ENCODE data around the gene PLEKHA7.
"Not testable (repeated sequence)": the region's sequence is repeated elsewhere in the genome, so short reads cannot be mapped to it uniquely, and the experiment has no call there.

PLEKHA7 gene

DNA sequence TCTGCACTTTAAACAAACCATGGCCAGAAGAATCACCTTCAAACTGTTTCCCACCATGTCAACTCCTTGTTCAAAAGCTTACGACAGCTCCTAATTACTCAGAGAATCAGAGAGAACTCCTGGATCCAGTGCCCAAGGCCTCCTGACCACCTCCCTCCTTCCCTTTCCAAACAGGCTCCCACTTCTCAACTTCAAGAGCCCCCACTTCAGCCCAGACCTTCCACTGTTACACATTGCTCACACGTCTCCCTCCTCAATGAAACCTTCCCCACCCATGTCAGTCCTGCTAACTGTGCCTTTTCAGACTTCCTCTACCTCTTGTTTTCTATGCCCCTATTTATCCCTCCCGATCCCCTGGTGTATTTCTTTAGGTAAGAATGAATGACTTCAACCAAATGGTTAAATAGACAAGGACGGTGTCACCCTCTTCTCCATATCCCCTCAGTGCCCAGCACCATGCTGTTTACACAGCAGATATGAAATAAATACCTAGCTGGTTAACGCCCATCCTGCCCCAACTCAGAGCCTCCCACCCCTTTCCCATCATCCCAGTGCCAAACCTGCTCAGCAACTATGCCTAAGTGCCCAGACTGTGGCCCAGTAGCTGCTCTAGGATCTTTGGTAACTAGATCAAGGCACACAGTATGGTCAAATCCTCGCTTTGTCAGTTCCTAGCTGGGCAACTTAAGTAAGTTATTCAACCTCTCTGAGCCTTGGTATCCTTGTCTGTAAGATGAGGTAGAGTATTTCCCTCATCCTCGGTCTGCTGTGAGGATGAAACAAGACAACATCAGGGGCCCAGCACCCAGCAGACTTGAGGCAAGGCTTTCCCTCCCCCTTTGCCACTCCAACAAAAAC is 36.8 kb downstream of the PLEKHA7 start:
- DNase-seq (ENCODE audit: low spot score), result no peak

- DNase-seq (ENCODE audit: low spot score), result no peak
These were observed 37.8 kb downstream of the PLEKHA7 start for GRCh38 chr11:16976379-16976778.

DNA sequence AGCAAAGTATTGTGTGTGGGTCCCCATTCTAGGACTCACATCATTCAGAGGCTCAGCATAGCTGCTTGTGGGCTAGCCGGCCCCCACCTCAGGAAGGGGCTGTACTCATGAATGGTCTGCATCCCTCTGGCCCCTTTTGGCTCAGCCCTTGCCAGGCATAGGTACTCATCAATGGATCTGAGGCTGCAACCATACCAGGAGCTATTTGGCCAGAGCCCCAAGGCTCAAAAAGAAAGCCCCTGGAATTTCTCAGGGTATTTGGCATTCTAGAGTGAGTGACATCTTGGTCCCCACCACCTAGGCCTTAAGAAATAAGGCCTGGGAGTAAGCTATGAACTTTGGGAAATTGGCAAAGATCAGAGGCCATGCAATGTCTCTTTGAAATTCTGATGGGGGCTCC is 38.3 kb downstream of the PLEKHA7 start:
- DNase-seq (ENCODE audit: low spot score), result no peak

DNA sequence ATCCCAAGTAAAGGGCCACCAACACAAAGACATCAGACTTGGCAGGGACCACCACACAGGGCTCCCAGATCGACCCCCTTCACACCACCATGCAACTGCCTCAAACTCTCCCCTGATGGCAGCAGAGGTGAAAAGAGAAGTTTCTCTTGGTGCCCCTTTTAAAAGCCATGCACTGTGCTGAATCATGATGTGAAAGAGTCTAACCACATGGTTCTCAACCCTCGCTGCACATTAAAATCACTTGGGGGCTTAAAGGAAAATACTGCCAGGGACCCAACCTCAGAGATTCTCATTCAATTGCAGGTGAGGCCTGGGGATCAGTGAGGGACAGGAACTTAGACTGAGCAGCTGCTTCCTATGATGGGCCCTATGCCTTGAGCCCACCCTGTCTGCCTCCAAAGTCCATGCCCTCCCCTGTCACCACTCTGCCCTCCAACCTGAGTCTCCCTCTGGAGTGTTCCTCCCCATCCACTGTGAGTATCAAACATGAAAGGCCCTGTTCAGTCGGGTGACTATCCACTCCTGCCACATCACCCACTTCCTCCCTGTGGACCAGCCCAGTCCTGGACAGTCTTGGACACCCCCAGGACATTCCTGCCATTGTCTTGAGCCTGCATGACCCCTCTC is 40.8 kb downstream of the PLEKHA7 start:
- no peak for DNase-seq (ENCODE audit: low spot score)

- DNase-seq (ENCODE audit: low spot score), result no peak
These were observed 44.9 kb downstream of the PLEKHA7 start for GRCh38 chr11:16969010-16969999.

DNA sequence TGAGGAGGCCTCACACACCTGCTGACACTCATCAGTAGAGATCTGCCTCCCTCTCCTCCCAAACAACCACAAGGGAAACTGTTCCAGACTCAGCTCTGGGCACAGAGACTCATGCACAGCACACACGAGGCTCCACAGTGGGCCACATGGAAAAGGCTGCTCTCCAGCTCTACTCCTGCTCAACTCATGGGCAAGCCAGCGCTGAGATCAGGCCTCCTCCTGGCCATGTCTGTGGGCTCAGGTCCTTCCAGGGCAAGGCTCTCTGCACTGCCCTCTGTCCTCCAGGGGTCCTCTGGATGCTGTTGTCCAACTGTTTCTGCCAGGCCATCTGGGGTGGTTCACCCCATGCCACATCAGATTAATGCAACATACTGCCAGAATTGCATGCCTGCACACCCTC is 46.0 kb downstream of the PLEKHA7 start:
- no peak for DNase-seq (ENCODE audit: low spot score)

DNA sequence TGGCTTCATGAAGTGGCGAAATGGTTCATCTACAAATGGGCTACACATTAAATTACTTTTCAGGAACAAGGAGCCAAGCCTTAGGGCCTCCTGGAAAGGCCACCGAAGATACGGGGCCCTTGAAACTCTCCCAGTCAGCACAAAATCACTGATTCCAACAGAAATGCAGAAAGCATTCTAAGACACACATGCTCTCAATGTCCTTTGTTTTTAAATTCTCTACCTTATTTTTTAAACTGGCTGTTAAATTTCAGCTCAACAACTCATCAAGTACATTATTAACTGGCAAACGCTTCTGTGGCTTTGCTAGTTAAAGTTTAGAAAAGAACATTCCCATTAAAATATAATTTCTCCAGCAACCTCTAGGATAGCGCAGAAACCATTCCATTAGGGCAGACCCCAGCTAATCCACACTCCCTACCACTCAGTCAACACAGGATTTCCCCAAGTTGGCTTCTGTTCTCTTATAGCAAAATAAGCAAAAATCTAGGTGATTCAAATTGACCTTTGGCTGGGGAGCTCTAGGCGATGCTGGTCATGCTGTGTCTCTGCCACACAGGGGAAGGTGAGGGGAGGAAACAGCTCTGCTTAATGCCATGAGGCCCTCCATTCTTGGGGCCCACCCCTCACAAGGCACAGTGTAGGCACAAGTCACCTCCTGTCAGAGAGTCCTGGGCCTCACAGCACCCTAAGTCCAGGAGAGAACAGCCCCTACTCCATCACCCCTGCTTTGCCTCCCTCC is 47.1 kb downstream of the PLEKHA7 start:
- DNase-seq (ENCODE audit: low spot score), result no peak

DNA sequence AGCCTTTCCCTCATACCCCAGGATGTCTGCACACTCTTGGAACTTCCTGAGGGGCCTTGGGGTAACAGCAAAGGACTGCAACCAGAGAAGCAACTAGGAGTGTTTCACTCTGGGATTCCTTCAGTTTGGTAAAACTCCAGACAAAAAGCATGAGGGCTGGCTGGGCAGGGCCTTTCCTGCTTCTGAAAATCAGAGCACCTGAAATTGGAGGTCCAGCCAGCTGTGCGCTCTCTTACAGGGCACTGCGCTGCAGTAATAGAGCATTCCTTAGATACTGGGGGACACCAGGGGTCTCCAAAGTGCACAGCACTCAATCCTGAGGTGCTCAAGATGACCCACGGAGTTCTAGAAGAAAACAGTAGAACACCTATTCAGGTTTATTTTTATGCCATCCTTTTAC is 49.7 kb downstream of the PLEKHA7 start:
- no peak for DNase-seq (ENCODE audit: low spot score)

GRCh38 chr11:16963316-16963876 is 50.8 kb downstream of the PLEKHA7 start:
- no peak for DNase-seq (ENCODE audit: low spot score)

DNA sequence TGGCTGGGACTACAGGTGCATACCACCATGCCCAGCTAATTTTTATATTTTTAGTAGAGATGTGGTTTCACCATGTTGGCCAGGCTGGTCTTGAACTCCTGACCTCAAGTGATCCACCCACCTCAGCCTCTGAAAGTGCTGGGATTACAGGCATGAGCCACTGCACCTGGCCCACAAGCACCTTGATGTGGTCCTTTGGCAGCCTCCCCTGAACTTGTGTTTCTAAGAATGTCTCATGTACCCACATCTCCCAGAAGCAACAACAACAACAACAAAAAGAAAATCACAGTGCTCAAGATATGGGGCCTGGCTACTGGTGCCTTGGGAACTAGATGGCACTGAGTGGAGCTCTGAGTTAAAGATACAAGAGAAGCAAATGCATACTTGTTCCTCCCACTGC is 51.6 kb downstream of the PLEKHA7 start:
- not testable (repeated sequence) for DNase-seq (ENCODE audit: low spot score)

GRCh38 chr11:16962146-16962545 is 52.1 kb downstream of the PLEKHA7 start:
- DNase-seq (ENCODE audit: low spot score), result no peak

DNA sequence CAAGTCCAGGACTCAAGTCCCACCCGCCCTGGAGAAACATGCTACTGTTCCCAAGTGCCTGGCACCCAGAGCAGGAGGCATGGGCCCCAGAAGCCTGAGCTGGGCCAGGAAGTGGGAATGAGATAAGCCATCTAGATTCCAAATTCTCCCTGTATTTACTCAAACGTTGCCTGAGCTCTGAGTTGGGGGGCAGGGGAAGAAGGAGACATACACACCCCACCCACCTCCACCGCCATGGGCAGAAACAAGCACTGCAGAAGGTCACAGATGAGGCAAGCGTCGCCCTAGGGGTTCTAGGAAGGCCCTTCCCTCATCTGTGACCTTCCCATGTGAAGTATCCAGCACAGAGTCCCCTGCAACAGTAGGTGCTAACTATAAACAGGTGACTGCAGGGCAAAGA is 54.0 kb downstream of the PLEKHA7 start:
- no peak for DNase-seq (ENCODE audit: low spot score)

GRCh38 chr11:16959602-16960001 is 54.6 kb downstream of the PLEKHA7 start:
- peak; percentile 15 for DNase-seq (ENCODE audit: low spot score)

GRCh38 chr11:16958833-16959232 is 55.4 kb downstream of the PLEKHA7 start:
- peak; percentile 13 for DNase-seq (ENCODE audit: low spot score)

DNA sequence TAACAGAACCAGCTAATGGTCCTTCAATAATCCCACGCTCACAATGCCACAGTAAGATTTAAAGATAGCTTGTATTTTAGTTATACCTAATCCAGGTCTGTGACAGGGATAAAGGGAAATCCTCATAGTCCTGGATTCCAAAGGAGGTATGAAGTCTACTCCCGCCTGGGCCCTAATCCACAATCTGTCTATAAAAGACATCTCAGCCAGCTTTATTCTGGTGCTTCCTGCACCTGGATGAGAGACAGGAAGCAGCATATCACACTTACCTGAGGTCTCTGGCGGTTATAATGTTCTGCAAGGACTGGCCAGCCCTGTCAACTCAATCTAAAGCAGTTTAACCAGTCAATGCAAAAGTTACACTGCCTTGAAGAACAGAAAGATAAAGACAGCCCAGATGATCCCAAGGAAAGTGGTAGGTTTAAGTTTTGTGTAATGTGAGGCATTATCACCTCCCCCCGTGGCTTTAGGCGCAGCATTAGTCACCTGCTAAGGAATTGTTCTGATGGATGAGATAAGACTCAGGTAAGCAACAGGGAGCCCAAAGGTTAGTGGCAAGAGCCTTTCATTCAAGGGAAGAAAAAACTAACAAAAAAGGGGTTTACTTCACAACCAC is 57.6 kb downstream of the PLEKHA7 start:
- no peak for DNase-seq (ENCODE audit: low spot score)

DNA sequence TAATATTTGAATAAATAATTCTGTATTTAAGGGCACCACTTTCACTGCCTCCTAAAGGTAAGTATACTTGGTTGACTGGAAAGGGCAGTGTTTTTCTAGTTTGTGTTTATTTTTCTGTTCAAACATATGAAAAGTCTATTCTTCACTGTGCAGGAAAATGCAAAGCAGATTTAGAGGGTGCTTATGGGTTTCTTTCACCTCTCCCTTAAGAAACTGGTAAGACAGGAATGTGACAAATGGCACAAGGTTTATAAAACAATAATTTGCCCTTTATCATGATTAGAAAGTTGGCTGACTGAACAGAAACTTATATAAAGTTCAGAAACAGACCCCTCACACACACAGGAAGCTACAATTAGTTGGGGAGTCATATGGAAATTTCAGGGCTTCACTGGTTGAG is 60.6 kb downstream of the PLEKHA7 start:
- no peak for DNase-seq (ENCODE audit: low spot score)

DNA sequence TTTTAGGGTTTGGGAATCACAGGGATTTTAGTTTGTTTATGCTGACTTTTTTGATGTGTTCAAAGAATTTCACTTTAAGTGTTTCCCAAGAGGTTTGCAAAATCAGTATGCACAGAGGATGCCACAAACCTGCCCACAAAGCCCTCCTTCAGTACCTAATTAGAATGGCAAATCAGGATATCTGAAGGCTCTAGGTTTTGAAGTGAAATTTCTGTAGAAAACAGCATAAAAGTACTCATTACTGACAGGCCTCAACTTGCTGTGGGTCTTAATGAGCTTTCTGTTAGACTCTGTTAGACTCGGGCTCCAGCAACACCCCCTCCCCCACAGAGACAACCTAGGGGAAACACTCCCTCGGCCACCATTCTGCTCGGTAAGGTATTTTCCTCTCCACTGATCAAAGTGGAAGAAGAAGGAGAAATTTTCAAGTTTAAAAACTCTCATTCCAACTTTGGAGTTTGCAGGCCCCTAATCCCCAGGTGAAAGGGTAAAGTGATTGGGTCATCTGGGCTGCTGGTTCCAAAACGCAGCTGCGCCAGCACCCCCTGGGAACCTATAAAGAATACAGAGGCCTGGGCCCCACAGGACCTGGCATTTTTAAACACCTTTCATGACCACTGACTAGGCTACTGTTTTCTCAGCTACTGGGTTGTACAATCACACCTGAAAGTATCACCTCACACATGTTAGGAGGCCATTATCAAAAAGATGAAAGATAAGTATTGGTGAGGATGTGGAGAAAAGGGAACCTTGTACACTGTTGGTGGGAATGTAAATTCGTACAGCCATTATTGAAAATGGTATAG is 67.5 kb downstream of the PLEKHA7 start:
- no peak for DNase-seq (ENCODE audit: low spot score)

- peak; percentile 66 for DNase-seq (ENCODE audit: low spot score)
These were observed 68.3 kb downstream of the PLEKHA7 start for GRCh38 chr11:16945671-16946469.

DNA sequence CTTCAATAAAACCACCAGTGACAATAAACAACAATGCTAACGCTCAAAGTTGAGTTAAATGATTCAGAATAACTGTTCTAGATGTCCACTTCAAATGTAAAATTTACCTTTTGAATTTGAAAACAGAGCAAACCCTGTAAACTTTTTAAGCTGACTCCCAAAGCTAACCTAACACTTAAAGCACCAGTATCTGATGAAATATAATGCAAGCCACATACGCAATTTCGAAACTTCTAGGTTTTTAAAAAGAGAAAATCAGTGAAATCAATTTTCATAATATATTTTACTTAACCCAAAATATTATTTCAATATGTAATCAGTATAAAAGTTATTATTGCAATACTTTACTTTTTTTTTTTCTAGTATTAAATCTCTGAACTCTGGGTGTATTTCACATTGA is 71.3 kb downstream of the PLEKHA7 start:
- no peak for DNase-seq (ENCODE audit: low spot score)
